Upper lobe of right lung (tissue), 1 donor: Measurements from ENCODE around the gene PDE4A. TPM values are rescaled to one million over a fixed set of nuclear protein-coding genes. Genes with fewer than 3 reads are reported as not detected.
"Not testable (repeated sequence)": the region's sequence is repeated elsewhere in the genome, so short reads cannot be mapped to it uniquely, and the experiment has no call there.

ENCODE experiments used
- ATAC-seq: fragments of 200-7000 bp; cut with Tn5 transposase; one replicate; pipeline ENCODE4 v1.9.1; 2020; ENCODE audit warnings: mild to moderate bottlenecking, moderate library complexity
- DNase-seq: peaks from one replicate; pipeline ENCODE4 v3.0.0-alpha.2; 2020
- H3K27ac ChIP-seq: fragments of 200-600 bp; one replicate; pipeline ENCODE4 v1.8.0; 2022
- H3K27me3 ChIP-seq: fragments of 200-600 bp; one replicate; pipeline ENCODE4 v1.8.0; 2022; ENCODE audit warnings: mild to moderate bottlenecking
- H3K36me3 ChIP-seq: fragments of 200-600 bp; one replicate; pipeline ENCODE4 v1.8.0; 2022
- H3K4me1 ChIP-seq: fragments of 200-600 bp; one replicate; pipeline ENCODE4 v1.8.0; 2022
- H3K4me3 ChIP-seq: fragments of 200-600 bp; one replicate; pipeline ENCODE4 v1.8.0; 2022; ENCODE audit warnings: mild to moderate bottlenecking
- H3K9me3 ChIP-seq: fragments of 200-600 bp; one replicate; pipeline ENCODE4 v1.8.0; 2022
- intact Hi-C: fragments of 100-400 bp; cut with DNase I; formaldehyde crosslinking; loops from one replicate; pipeline ENCODE4 v1.11.0; 2022
- total RNA-seq: library from RNA; stranded (reverse); fragmentation: NEBNext Ultra II Directional; extraction: Animal tissue kit (Norgen Biotek cat#: 25700); gene quantifications from one replicate; pipeline ENCODE4 v1.2.1, GENCODE V29; 2021
- TF ChIP-seq, protein P1 (sequence below): fragments of 200-600 bp; IDR thresholded peaks from one replicate; pipeline ENCODE4 v1.8.0; 2022; ENCODE audit warnings: antibody characterized with exemption
- donor health status: DM: no; HTN: yes; CAD: no; lungs with severe emphysema.

PDE4A gene
- total RNA-seq, 1 donor from 2014 or later = 35.5 TPM

DNA sequence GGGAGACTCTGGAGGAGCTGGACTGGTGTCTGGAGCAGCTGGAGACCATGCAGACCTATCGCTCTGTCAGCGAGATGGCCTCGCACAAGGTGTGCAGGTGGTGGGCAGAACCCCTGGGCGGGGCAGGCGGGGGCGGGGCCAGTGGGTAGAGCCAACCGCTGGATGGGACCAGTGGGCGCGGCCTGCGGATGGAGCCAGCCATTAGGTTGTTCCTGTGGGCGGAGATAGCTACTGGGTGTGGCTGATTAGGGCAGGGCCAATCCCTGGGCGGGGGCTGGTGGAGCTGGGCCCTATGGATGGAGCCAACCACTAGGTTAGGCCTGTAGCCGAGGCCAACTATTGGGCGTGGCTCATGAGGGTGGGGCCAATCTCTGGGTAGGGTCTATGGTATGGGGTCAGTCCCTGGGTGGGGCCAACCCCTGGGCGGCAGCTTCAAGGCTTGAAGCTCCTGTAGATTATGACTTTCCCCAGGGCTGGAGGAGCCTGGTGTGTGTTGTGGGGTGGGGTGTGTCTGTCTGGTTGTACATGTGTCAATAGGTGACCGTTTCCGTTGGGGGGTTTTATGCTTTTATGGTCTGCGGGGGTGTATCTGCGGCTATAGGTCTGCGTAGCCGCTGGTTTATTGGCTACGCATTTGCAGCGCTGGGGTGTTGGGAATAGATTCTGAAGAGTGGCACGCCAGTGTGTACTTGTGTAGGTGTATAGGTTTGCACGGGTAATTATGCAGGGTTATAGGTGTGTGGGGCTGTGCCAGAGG is 30.7 kb downstream of the PDE4A start:
- Histone ChIP-seq H3K9me3 (no peaks in the 10 kb centered on the region), H3K27ac (no peak overlapping the region), H3K27me3 (no peaks in the 10 kb centered on the region), H3K4me1 (no peaks in the 10 kb centered on the region), H3K36me3 (peaks cover 51% of the 10 kb centered on the region), H3K4me3 (no peak overlapping the region)
- ATAC-seq = peak; percentile 11
- DNase-seq = no peak
- intact Hi-C loops = no loop called here
- TF ChIP-seq, protein P1, sequence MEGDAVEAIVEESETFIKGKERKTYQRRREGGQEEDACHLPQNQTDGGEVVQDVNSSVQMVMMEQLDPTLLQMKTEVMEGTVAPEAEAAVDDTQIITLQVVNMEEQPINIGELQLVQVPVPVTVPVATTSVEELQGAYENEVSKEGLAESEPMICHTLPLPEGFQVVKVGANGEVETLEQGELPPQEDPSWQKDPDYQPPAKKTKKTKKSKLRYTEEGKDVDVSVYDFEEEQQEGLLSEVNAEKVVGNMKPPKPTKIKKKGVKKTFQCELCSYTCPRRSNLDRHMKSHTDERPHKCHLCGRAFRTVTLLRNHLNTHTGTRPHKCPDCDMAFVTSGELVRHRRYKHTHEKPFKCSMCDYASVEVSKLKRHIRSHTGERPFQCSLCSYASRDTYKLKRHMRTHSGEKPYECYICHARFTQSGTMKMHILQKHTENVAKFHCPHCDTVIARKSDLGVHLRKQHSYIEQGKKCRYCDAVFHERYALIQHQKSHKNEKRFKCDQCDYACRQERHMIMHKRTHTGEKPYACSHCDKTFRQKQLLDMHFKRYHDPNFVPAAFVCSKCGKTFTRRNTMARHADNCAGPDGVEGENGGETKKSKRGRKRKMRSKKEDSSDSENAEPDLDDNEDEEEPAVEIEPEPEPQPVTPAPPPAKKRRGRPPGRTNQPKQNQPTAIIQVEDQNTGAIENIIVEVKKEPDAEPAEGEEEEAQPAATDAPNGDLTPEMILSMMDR = no peak

DNA sequence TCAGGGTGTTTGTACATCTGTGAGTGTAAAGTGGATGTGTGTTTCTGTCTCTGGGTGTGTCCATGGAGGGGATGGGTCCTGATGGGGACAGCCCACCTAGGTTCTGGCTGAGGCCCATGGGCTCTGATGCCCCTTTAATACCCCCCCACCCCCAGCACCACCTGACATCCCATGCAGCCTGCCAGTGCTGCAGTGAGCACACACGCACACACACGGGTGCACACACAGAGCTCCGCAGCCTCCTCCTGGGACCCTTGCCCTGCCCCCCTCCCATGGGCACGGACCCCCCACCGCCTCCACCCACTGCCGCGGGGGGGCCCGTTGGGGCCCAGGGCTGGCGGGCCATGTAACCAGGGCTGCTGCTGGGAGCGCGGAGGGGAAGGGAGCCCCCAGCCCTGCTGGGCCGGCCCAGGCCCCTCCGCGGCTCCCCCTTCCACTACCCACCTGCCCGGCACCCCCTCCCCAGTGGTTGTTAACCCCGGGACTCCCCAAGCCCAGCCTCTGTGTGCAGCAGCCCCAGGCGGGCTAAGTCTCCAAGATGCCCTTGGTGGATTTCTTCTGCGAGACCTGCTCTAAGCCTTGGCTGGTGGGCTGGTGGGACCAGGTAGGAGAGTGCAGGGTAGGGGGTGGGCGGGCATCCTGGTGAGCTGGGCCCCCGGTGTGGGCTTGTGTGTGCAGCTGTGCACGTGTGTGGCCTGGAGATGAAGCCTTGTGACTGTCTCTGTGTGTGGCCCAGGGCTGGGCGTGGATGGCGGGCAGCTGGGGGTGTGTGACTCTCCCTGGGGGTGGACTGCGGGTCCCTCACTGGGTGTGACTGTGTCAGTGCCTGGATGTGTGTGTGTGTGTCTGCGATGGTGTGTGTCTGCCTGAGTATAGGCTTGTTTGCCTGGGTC is 32.6 kb downstream of the PDE4A start:
- Histone ChIP-seq H3K9me3 (no peaks in the 10 kb centered on the region), H3K36me3 (peaks cover 38% of the 10 kb centered on the region), H3K27ac (no peak overlapping the region), H3K4me1 (no peaks in the 10 kb centered on the region), H3K4me3 (no peak overlapping the region), H3K27me3 (no peaks in the 10 kb centered on the region)
- TF ChIP-seq, protein P1 = no peak
- intact Hi-C loops = no loop called here
- no peak for DNase-seq
- no peak for ATAC-seq

DNA sequence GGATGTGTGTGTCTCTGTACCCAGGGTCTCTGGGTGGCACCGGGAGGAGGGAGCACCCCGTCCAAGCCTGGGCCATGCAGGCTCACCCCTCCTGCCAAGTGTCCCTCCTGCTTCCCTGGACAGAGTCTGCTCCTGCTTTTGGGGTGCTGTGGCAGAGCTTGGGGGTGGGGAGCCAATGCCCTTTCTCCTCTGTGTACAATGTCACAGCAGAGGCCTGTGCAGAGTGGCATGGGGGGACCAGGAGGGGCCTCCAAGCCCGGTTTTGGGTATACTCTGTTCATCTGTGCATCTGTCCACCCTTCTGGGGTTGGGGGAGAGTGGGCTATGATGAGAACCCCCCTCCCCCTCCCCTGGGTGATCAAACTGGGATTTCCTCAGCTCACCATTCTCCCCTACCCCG is 33.5 kb downstream of the PDE4A start:
- H3K27ac ChIP-seq = no peak overlapping the region
- H3K36me3 ChIP-seq = peaks cover 33% of the 10 kb centered on the region
- no peaks in the 10 kb centered on the region for H3K27me3 ChIP-seq
- intact Hi-C loops = no loop called here
- ATAC-seq (no peak), DNase-seq (no peak)
- H3K9me3 ChIP-seq = no peaks in the 10 kb centered on the region
- no peaks in the 10 kb centered on the region for H3K4me1 ChIP-seq
- H3K4me3 ChIP-seq = no peak overlapping the region
- TF ChIP-seq, protein P1 = no peak

DNA sequence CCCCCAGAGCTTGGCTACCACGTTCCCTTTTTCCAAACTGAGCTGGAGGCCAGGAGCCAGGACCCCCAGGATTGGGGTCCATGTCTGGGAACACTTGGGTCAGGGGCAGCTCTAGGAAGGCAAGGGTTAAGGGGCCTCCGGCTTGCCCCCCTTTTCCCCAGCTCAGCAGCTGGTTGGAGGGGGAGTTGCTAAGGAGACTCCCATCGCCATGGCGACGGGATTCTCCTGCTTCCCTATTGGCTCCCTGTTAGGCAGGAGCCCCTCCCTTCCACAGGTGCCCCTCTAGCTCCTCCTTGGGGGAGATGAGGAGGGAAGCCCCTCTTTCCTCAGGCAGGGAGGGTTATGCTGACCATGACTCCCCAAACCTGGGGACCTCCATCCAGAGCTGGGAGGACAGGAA is 33.9 kb downstream of the PDE4A start:
- peaks cover 33% of the 10 kb centered on the region for H3K36me3 ChIP-seq
- no peak overlapping the region for H3K4me3 ChIP-seq
- ATAC-seq (no peak), DNase-seq (no peak)
- TF ChIP-seq, protein P1 = no peak
- no peaks in the 10 kb centered on the region for H3K27me3 ChIP-seq
- no peak overlapping the region for H3K27ac ChIP-seq
- no peaks in the 10 kb centered on the region for H3K4me1 ChIP-seq
- no peaks in the 10 kb centered on the region for H3K9me3 ChIP-seq
- intact Hi-C loops = no loop called here

DNA sequence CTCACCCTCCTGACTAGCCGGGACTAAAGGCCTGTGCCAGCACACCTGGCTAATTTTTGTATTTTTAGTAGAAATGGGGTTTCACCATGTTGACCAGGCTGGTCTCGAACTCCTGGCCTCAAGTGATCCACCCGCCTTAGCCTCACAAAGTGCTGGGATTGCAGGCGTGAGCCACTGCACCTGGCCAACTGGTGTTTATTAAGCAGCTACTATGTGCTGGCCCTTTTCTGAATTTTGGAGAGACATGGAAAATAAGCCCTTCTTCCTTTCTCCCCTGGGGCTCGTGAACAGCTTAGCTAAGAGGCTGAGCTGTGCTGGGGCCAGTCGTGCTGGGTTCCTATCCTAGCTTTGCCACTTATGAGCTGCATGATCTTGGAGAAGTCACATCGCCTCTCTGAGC is 38.4 kb downstream of the PDE4A start:
- H3K9me3 ChIP-seq, intact Hi-C loops, H3K4me1 ChIP-seq, DNase-seq, H3K27ac ChIP-seq, H3K27me3 ChIP-seq, ATAC-seq, H3K4me3 ChIP-seq: not testable (repeated sequence)
- H3K36me3 ChIP-seq = peaks cover 40% of the 10 kb centered on the region

DNA sequence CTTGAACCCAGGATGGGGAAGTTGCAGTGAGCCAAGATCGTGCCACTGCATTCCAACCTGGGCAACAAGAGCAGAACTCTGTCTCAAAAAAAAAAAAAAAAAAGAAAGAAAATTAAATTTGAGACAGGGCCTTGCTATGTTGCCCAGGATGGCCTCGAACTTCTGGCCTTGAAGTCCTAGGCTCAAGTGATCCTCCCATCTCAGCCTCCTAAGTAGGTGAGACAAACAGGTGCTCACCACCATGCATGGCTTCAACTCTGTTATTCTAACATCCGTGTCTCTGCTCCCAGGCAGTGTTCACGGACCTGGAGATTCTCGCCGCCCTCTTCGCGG is 40.3 kb downstream of the PDE4A start:
- no peaks in the 10 kb centered on the region for H3K9me3 ChIP-seq
- peaks cover 51% of the 10 kb centered on the region for H3K36me3 ChIP-seq
- H3K4me1 ChIP-seq = peaks cover 6% of the 10 kb centered on the region
- TF ChIP-seq, protein P1 = no peak
- DNase-seq (no peak), ATAC-seq (no peak)
- no peaks in the 10 kb centered on the region for H3K27me3 ChIP-seq
- no peak overlapping the region for H3K27ac ChIP-seq
- intact Hi-C loops = no loop called here
- no peak overlapping the region for H3K4me3 ChIP-seq
